Medulla oblongata (tissue), 1 donor: ENCODE measurements around the gene RIC8B.

Experiments used
- DNase-seq: peaks from one replicate; pipeline ENCODE4 v3.0.0-alpha.2; 2015; ENCODE audit errors: extremely low spot score

RIC8B gene

DNA sequence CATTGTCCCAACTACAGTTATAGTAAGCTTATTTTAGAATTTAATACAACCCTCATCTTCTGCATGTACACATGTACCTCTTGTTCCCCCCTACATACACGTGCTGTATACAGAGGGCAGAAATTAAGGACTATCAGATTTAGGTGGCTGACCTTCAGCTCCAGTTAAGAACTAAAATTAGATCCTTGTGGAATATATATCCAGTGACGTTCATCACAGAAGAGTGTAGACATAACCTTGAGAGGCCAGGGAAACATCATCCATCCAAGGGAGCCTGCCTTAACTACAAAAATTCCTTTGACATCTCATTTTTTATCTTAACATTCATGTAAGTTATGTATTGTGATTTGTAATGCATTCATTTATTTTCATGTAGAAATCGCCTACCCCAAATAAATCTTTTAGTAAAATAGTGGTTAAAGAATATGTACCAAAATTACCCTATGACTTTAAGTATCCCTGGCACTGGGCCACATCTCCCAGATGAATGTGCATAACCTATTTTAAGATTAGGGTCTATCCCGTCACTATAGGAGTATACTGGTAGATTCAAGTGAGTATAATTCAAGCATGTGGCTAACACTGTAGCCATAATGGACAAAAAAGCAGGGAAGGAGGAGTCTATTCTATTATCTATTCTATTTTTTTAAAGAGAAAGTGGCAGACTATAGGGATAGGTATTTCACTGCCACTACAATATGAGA is 27.5 kb downstream of the RIC8B start:
- DNase-seq = no peak

DNA sequence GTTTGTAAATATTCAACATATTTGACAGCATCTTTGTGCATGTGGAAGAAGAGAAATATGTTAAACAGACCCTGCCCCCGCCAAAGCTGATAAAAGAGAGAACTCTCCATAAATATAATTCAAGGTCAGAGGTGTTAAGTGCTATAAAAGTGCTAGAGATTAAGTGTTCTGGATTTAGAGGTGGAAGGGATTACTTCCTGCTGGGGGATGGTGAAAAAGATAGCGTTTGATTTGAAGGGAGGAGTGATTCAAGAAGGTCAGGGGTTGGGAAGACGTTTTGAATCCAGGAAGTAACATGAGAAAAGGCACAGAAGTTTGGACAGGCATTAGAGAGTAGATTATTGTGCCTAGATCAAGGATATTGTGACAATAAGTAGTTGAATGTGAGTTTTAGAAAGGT is 30.2 kb downstream of the RIC8B start:
- no peak for DNase-seq

DNA sequence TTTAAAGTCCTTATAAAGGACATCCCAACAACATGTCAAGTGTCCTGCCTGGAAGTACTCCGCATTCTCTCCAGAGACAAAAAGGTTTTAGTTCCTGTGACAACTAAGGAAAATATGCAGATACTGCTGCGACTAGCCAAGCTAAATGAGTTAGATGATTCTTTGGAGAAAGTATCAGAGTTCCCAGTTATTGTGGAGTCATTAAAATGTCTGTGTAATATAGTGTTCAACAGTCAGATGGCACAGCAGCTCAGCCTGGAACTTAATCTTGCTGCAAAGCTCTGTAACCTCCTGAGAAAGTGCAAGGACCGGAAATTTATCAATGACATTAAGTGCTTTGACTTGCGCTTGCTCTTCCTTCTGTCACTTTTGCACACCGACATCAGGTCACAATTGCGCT is 40.2 kb downstream of the RIC8B start:
- no peak for DNase-seq

DNA sequence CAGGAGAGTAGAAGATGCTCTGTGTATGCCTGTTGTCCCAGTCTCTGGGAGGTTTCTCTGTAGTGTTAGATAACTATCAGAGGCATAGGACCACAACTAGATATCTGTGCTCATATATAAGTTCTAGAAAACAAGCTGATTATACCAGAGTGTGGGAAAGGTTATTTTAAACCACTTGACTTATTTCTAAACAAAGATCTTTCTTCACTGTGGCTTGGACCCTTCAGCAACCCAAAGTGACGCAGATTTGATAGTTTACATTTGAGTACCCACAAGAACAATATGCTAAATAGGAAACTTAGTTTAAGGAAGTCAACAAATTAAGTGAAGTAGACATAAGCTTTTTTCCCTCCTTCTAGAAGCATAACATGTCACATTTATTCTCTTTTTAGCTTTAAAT is 41.3 kb downstream of the RIC8B start:
- no peak for DNase-seq

DNA sequence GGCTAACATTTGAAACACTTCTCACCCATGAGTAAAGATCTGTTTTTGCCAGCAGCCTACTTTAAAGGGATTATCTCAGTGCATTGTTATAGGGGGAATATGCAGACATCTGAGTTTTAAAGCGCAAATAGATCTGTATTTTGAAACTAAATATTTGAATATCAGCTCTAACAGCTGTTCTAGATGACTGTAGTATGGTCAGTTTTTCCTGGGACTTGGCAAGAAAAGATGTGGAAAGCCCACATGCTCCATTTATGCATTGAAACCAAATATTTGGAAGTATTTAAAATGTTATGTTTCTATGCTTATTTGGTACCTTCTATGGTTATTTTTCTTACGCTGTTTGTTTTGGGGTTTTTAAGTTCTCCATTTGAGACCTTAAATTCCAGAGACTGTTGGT is 41.7 kb downstream of the RIC8B start:
- DNase-seq = no peak

DNA sequence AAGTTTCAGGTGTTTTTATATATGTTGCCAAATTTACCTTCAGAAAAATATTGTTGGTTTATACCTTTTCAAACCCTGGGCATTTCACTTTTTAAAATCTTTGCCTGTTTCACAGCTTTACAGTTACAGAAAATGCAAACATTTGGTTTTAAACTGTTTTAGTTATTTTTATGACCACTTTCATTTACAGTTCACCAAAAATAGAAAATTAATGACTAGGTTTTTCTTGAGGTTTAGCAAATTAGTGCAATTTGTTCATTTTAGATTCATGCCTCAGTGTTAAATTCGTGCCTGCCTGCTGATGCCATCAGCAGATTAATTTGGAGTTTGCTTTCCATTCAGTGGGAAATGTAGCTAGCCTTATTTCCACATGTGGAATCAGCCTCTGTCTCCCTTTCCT is 45.5 kb downstream of the RIC8B start:
- no peak for DNase-seq

DNA sequence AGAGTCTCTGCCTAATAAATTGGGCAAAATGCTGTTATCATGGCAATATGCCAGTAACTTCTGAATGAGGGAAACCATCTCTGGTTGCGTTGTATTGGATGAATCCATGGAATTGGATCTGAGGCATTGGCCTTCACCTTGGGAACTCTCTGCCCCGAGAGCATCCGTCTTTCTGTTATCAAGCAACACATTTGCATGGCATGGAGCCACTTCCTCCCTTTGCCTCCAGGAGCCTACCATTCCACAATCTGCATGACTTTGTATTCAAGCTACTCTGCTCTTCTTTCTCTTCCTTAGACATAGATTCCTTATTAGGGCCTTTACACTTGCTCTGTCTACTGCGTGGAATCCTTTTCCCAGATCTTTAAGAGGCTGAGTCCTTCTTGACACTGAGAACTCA is 57.2 kb downstream of the RIC8B start:
- DNase-seq = no peak

DNA sequence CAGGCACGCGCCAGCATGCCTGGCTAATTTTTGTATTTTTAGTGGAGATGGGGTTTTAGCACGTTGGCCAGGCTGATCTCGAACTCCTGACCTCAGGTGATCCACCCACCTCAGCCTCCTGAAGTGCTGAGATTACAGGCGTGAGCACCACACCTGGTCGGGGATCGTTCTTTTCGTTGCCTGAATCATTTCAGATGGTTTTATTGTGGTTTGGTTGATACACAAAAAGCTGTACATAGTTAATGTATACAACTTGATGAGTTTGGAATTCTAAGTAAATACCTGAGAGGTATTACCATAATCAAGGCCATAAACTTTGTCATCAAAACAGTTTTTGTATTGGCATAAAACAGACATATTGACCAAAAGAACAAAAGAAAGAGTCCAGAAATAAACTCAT is 63.3 kb downstream of the RIC8B start:
- no peak for DNase-seq

DNA sequence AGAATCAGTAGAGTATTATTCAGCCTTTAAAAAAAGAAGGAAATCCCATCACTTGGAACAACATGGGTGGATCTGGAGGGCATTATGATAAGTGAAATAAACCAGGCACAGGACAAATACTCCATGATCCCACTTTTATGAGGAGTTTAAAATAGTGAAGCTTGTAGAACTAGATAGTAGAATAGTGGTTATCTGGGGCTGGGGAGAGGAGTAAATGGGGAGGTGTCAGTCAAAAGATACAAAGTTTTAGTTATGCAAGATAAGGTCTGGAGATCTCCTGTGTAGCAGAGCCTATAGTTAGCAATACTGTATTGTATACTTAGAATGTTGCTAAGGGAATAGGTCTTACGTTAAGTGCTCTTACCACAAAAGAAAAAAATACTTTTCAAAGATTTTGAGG is 64.9 kb downstream of the RIC8B start:
- no peak for DNase-seq

DNA sequence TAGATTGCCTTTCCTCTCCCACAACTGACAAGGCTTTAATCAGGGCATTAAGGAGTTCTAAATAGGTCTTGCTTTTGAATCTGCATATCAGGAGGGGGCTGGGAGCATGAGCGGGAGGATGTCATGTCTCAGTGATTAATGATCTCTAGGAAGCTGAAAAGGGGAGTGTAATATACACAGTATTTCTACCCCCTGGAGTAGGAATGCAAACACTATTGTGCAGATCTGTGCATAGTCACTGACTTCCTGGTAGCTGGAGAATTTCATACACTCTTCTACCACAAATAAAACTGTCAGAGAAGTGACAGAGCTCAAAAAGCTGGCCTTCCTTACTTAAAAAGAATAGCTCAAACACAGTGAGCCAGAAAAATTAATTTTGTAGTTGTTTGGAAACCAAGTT is 65.8 kb downstream of the RIC8B start:
- DNase-seq = no peak

DNA sequence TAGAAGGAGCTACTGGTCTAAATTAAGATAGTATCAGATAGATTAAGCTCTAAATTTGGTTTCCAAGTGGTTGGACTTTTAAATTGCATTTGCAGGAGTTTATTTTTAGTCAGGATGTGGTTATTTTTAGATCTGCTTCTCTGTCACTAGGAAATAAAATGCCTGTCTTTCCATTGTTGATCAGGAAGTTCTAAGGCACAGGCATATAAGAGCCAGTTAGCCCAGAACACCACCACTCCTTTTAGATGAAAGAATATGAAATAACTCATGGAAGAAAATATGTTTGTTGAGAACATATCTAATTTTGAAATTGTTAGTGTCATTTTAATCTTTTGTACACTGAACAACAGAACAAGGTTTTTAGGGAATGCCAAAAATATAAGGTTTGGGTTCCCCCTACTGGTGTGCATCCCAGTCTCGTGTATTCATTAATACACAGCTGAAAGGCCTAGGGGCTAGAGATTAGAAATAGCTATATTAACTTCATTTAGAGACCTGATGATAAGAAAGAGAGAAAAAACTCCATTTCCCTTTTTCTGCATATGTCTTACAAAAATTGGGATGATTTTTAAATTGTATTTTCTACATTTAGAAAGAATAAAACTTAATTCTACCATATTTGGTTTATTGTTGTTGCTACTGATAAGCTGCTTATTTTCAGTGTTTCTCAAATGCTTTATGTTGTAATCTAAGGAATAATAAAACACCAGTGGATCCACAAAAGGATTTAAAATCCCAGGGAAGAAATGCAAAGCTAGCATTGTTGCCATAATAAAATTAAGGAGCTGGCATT is 67.2 kb downstream of the RIC8B start:
- DNase-seq = peak; percentile 69

DNA sequence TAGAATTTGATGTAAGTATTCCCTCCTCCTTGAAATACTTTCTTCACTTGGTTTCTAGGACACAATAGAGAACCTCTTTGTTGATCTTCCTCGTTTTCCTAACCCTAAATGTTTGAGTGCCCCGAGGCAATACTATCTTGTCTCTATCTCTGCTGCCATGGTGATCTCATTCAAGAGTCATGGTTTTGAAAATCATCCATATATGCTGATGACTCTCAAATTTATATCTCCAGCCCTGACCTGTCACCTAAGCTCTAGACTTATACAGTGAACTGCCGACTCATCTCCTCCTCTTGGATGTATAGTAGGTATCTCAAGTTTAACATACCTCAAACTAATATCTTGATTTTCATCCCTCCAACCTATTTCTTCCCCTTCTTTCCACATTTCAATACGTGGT is 71.4 kb downstream of the RIC8B start:
- DNase-seq = no peak

DNA sequence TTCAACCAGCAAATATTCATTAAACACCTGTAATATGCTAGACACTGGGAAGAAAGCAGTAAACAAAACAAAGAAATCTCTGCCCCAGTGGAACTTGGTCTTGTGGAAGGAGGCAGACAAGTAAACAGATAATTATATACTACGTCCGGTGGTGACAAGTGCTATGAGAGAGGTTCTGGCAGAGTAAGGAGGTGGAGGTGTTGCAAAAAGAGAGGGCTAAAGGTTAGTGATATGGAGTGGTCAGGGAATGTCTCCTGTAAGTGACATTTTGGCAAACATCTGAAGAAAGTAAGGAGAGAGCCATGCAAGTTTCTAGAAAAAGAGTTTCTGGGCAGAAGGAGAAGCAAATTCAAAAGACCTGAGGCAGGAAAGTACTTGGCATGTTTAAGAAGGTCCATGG is 73.4 kb downstream of the RIC8B start:
- no peak for DNase-seq

DNA sequence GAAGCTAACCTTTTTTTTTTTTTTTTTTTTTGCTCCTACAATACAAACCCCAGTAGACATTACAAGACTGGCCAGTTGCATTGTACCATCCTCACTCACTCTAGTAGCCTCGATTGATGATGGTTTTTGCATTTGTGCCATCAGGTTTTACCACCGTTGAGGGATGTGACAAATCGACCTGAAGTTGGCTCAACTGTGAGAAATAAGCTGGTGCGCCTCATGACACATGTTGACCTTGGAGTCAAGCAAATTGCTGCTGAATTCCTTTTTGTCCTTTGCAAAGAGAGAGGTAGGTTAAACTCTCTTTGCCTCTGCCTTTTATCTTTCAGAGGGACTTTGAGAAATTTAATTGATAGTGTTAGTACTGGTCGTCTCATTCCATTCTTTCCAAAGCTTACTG is 76.8 kb downstream of the RIC8B start:
- no peak for DNase-seq

DNA sequence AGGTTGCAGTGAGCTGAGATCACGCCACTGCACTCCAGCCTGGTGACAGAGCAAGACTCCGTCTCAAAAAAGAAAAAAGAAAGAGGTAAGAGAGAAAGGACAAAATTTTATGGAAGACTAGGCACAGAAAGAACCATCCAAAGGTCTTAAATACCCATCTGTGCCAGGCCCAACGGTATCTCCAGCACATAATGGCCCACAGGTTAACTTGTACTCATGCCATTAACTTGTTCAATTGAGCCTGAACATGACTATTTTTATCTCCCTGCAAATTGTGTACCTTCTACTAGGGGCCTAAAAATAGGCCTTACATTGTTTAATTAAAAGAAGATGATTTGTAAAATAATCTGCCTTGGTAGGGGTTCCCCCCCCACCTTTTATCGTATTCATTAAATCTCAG is 80.2 kb downstream of the RIC8B start:
- no peak for DNase-seq

DNA sequence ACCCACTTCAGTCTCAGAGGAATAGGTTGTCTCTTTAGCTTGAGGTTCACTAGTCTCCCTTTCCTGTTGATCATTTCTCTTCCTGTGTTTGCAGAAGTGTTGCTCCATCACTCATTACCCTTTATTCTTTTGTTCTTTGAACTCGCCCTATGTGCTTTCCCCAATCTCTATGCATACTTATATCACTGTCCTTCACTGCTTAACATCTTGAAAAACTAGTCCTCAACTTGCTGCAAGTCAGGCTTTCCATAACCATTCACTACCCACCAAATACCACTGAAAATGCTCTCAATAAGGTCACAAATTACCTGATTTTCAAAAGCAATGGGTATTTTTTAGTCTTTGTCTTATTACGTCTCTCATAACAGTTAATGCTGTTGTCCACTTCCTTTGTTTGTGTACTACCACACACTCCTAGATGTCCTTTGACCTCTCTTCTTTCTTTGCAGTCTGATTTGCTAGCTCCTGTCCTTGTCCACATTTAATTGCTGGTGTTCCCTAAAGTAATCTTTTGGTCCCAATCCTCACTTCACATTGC is 80.8 kb downstream of the RIC8B start:
- DNase-seq = no peak

DNA sequence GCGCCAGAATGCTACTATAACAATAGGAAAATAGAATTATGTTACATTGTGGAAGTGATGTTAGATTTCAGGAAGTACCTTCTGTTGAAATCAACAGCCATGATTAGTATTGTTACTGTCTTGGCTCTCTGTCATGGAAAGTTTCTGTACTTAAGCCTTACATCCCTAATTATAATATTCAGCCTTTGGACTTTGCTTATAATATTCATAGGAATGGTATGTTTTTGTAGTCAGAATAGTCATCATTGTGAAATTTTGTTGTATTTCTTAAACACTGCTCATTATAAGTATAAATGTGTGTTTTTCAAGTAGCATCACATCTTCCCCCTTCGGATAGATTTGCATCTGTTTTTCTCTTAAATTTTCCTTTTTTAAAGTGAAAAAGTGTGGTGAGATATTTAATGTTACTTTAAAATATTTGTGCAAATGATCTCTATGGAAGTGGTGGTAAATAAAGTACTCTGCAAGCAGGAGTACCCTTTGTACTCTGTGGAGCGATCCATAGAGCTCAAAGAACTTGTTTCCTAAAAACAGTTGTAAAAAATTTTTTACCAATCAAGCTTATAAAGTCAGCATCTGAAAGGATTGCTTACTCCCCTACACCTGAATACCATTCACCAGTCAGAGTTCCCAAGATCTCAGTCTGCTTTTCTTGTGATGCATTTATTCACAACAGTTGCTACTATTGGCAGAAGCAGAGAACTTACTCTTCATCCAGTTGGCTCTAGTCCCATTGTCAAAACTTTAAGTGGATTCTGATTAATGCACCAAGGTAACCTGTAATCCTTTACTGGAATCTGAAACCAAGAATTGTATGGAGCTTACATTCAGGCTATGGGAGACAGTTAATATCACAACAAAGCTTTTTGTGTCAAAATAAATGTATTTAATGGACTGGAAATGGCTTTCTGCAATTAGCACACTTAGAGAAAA is 87.8 kb downstream of the RIC8B start:
- DNase-seq = no peak

DNA sequence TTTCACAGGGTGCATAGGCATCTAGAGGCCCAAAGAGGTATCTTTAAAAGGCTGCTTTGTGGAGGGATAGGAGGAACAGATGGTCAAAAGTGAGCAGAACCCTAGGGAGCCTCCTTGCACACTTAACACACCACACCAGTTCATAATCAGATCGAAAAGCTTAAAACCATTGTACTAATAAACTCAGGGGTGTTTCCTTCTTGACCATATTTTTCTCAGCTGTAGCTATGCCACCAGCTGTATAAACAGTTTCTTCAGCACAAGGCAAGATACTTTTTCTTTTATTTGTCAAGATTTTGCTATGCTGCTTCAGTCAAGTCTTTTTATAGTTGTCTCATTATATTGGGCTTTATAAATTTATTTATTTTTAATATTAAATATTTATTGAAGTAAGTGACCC is 88.7 kb downstream of the RIC8B start:
- no peak for DNase-seq

DNA sequence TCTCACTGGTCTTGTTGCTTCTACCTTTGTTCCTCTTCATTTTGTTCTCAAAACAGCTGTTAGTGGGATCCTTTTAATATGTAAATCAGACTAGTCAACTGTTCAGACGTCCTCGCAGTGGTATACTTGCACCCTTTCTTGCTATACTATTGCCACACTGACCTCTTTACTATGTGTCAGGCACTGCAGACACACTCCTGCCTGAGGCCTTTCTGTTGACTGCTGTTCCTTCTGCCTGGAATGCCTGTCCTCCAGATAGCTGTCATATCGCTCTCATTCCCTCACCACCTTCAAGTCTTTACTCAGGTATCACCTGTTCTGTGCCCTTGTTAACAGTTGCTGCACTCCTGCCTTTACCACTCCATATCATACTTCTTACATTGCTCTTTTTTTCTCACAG is 91.2 kb downstream of the RIC8B start:
- no peak for DNase-seq

DNA sequence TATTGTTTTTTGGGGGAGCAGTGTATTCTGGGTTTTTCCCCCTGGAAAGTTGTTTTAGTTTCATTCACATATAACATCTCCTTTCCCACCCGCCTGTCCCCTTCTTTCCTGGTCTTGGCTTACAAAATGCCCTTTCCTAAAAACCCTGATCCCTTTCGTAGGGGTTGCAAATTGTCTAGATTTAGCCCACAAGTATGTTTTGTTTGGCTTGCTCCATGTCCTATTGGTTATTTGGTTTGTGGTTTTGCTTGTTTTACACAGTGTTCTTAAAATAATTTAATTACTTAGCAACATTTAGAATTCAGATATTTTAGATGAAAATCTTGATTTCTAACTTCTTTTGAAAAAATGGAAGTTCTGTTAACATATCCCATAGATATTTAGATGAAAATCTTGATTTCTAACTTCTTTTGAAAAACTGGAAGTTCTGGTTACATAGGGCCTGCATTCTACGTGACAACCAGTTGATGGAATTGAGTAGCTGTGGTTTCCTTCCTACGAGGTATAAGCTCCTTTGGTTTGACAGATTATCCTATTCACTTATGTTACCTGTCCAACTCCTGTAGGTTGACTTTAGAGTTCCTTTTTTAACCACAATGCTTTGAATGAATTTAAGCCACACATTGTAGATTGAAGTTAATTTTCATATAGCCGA is 92.1 kb downstream of the RIC8B start:
- no peak for DNase-seq

DNA sequence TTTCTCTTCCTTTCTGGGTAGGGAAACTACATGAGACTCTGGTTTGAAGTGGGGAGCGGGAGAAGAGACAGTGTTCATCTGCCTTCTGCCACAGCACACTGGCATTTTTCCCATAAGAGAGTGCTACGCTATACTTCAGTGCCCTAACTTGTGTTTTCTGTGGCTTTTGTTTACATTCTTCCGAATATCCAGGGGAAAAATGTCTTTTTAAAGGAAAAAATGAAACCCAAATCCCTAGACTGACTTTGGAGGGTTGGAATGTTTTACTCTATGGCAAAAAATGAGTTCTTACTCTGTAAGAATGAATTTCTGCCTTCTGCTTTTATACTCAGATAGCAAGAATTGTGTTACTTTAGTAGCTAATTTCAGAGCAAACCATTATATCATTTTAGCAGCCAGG is 93.2 kb downstream of the RIC8B start:
- DNase-seq = no peak
